ENCODE results near the gene DRG1. TPM values are rescaled to one million over a fixed set of nuclear protein-coding genes. Genes with fewer than 3 reads are reported as not detected.

DRG1 gene
- 58.9 and 77.7 TPM in 2 replicates for total RNA-seq
- 48.0 TPM for total RNA-seq (2013)
- 26.6 and 33.9 TPM in 2 replicates for polyA plus RNA-seq
- polyA minus RNA-seq: 19.3 and 25.1 TPM in 2 replicates

GRCh38 chr22:31399211-31400022 lies at the start of gene DRG1:
DRG1 (plus strand) TSS chr22:31399604; CDS start chr22:31399684, 80 bp downstream.
- peaks cover 2% of the 10 kb centered on the region for H3K27me3 Mint-ChIP-seq
- H3K79me2 ChIP-seq (ENCODE audit: control insufficient read depth, insufficient read depth, low read length): peaks cover 50% of the 10 kb centered on the region

More at GRCh38 chr22:31399211-31400022, at the start of gene DRG1:
- peak within 1 kb of the TSS; percentile 79 to 88 (median 85) for H3K4me3 ChIP-seq (ENCODE audit: control extremely low read depth in 1 of 5, extremely low read depth in 1 of 5, insufficient read depth in 1 of 5, low read depth in 2 of 5, low read length in 4 of 5)
- peak within 1 kb of the TSS; percentile 95 for H3K9ac ChIP-seq (ENCODE audit: low read length)
- TF ChIP-seq CTCF (IDR thresholded peaks at IDR 0.05): no peak
- TF ChIP-seq EZH2 (IDR thresholded peaks at IDR 0.05; ENCODE audit: borderline replicate concordance, insufficient read depth, low read depth, low read length, poor library complexity, severe bottlenecking): no peak
- peaks cover 12% of the 10 kb centered on the region for H4K20me1 ChIP-seq (ENCODE audit: control insufficient read depth, insufficient read depth, low read length, poor library complexity, severe bottlenecking)
- intact Hi-C loops (cut with micrococcal nuclease): loop anchor here (1.0 to 2.0 kb wide), 9 partner anchors 52 to 431 kb away; partner anchors contain the start of genes EIF4ENIF1, LIMK2, MORC2 and PIK3IP1
- H3K9me3 Mint-ChIP-seq (ENCODE audit: insufficient read depth): no peaks in the 10 kb centered on the region
- ChIA-PET CTCF (interaction anchor here (0.9 to 2.1 kb wide), 3 partner anchors 53 to 231 kb away, joined by 3 to 9 read pairs (median 8); partner anchors contain the start of gene PATZ1), POLR2A (interaction anchor here (0.6 to 1.6 kb wide), 7 partner anchors 53 to 293 kb away, joined by 3 to 19 read pairs (median 3); partner anchors contain the start of genes PATZ1, PIK3IP1 and PISD)
- H3K4me1 ChIP-seq (ENCODE audit: control insufficient read depth in 2 of 2, insufficient read depth in 2 of 2, low read length in 2 of 2): peaks cover 13 to 17% of the 10 kb centered on the region in 2 donors
- H3K4me3 Mint-ChIP-seq: peak within 1 kb of the TSS; percentile 98
- H3K36me3 ChIP-seq (replicated peaks in 1 of 2; ENCODE audit: control extremely low read depth in 1 of 2, control insufficient read depth in 1 of 2, extremely low read depth in 1 of 2, insufficient read depth in 2 of 2, low read length in 1 of 2): peaks cover 0 to 12% of the 10 kb centered on the region in 2 experiments
- peaks cover 21% of the 10 kb centered on the region for H3K4me1 Mint-ChIP-seq
- peak within 1 kb of the TSS; percentile 60 to 89 for H3K27ac ChIP-seq (ENCODE audit: low read length in 2 of 2)
- H3K27me3 ChIP-seq (replicated peaks in 1 of 4; ENCODE audit: control extremely low read depth in 1 of 4, control insufficient read depth in 3 of 4, insufficient read depth in 4 of 4, low read length in 3 of 4): no peaks in the 10 kb centered on the region
- ATAC-seq (ENCODE audit: low read depth): peak; percentile 99
- H3K4me2 ChIP-seq (replicated peaks; ENCODE audit: low read depth, low read length, poor library complexity, severe bottlenecking): peak within 1 kb of the TSS; percentile 76
- H3K9me3 ChIP-seq (ENCODE audit: control extremely low read depth in 1 of 3, control insufficient read depth in 2 of 3, insufficient read depth in 1 of 3, low read length in 2 of 3): no peaks in the 10 kb centered on the region
- peak; percentile 95 for DNase-seq
- H3K27ac Mint-ChIP-seq: peak within 1 kb of the TSS; percentile 95
- WGBS (ENCODE audit: insufficient coverage): under 1% methylated on average over 72 of the region's 72 CpGs
- peak within 1 kb of the TSS; percentile 89 for H2AFZ ChIP-seq (ENCODE audit: insufficient read depth, low read depth, low read length, poor library complexity, severe bottlenecking)
